Fibroblast of skin of right biceps (primary cell): Measurements from ENCODE around the gene PTCH2.

Experiments
- DNase-seq: peaks from one replicate; pipeline ENCODE4 v3.0.0-alpha.2; 2013

Gene PTCH2

GRCh38 chr1:44776730-44777068 lies 66.4 kb downstream of the PTCH2 start:
- no peak for DNase-seq

- DNase-seq = peak; percentile 12
Measured at GRCh38 chr1:44775930-44776729, 66.9 kb downstream of the PTCH2 start.

- DNase-seq = peak; percentile 95
Measured at GRCh38 chr1:44775078-44775929, 67.7 kb downstream of the PTCH2 start, which contains the start of gene RPS8. Gene RPS8 (plus strand): TSS chr1:44775540. CDS start chr1:44775597, 57 bp downstream.
